Stimulated activated CD8-positive, alpha-beta memory T cell treated with anti-CD3 and anti-CD28 coated beads, Interleukin-12 subunit alpha, Interleukin-12 subunit beta, amount 100 ng/mL, for 24 hours (primary cell): ENCODE data around the gene NUP214.
"Not testable (repeated sequence)": the region's sequence is repeated elsewhere in the genome, so short reads cannot be mapped to it uniquely, and the experiment has no call there.

Experiments
- DNase-seq: peaks from one replicate; pipeline ENCODE4 v3.0.0-alpha.2; 2020; ENCODE audit errors: extremely low read depth

NUP214 gene

GRCh38 chr9:131193051-131193450 is 67.7 kb downstream of the NUP214 start:
- no peak for DNase-seq

- DNase-seq: no peak
These were observed 69.4 kb downstream of the NUP214 start for GRCh38 chr9:131194762-131195161.

GRCh38 chr9:131197160-131197911 is 72.0 kb downstream of the NUP214 start:
- DNase-seq: no peak

GRCh38 chr9:131198041-131198715 is 72.8 kb downstream of the NUP214 start:
- no peak for DNase-seq

GRCh38 chr9:131201856-131202255 is 76.5 kb downstream of the NUP214 start:
- no peak for DNase-seq

- no peak for DNase-seq
These were observed 78.2 kb downstream of the NUP214 start for GRCh38 chr9:131203431-131204218.

GRCh38 chr9:131204285-131204684 is 78.9 kb downstream of the NUP214 start:
- no peak for DNase-seq

- DNase-seq: no peak
These were observed 81.1 kb downstream of the NUP214 start for GRCh38 chr9:131206495-131206894.

GRCh38 chr9:131211920-131212319 is 86.5 kb downstream of the NUP214 start:
- DNase-seq: not testable (repeated sequence)

GRCh38 chr9:131214286-131214856 is 89.0 kb downstream of the NUP214 start:
- DNase-seq: no peak

GRCh38 chr9:131214876-131215275 is 89.5 kb downstream of the NUP214 start:
- no peak for DNase-seq

GRCh38 chr9:131216806-131217205 is 91.4 kb downstream of the NUP214 start:
- no peak for DNase-seq

GRCh38 chr9:131217331-131218031 is 92.1 kb downstream of the NUP214 start:
- DNase-seq: no peak

GRCh38 chr9:131218370-131218769 is 93.0 kb downstream of the NUP214 start:
- DNase-seq: no peak

- no peak for DNase-seq
These were observed 95.1 kb downstream of the NUP214 start for GRCh38 chr9:131220485-131220884.

GRCh38 chr9:131222460-131222859 is 97.1 kb downstream of the NUP214 start:
- no peak for DNase-seq

GRCh38 chr9:131226226-131226625 is 100.8 kb downstream of the NUP214 start:
- DNase-seq: no peak

- no peak for DNase-seq
These were observed 101.9 kb downstream of the NUP214 start for GRCh38 chr9:131227112-131227958.

GRCh38 chr9:131227959-131228460 is 102.6 kb downstream of the NUP214 start:
- DNase-seq: no peak

GRCh38 chr9:131228988-131229387 is 103.6 kb downstream of the NUP214 start:
- DNase-seq: no peak
